Measurements from ENCODE around the gene OTUB1.

OTUB1 gene

DNA sequence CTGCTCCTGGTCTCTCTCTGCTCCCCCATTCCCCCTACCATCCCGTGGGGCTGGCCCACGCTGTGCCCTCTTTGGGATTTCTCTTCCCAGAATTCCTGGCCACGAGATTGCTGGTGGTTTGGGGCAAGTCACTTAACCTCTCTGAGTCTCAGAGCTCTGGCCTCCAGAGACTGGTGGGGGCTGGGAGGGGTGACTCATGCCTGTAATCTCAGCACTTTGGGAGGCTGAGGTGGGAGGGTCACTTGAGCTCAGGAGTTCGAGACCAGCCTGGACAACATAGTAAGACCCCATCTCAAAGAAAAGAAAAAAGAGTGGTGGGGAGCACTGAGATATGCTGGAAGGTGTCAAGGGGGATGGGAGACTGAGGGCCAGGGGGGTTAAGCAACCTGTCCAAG is 18.3 kb downstream of the OTUB1 start:
- TF ChIP-seq, protein P1, sequence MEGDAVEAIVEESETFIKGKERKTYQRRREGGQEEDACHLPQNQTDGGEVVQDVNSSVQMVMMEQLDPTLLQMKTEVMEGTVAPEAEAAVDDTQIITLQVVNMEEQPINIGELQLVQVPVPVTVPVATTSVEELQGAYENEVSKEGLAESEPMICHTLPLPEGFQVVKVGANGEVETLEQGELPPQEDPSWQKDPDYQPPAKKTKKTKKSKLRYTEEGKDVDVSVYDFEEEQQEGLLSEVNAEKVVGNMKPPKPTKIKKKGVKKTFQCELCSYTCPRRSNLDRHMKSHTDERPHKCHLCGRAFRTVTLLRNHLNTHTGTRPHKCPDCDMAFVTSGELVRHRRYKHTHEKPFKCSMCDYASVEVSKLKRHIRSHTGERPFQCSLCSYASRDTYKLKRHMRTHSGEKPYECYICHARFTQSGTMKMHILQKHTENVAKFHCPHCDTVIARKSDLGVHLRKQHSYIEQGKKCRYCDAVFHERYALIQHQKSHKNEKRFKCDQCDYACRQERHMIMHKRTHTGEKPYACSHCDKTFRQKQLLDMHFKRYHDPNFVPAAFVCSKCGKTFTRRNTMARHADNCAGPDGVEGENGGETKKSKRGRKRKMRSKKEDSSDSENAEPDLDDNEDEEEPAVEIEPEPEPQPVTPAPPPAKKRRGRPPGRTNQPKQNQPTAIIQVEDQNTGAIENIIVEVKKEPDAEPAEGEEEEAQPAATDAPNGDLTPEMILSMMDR (conservative IDR thresholded peaks at IDR 0.05): no peak
- TF ChIP-seq ZFX (IDR thresholded peaks at IDR 0.05): no peak

DNA sequence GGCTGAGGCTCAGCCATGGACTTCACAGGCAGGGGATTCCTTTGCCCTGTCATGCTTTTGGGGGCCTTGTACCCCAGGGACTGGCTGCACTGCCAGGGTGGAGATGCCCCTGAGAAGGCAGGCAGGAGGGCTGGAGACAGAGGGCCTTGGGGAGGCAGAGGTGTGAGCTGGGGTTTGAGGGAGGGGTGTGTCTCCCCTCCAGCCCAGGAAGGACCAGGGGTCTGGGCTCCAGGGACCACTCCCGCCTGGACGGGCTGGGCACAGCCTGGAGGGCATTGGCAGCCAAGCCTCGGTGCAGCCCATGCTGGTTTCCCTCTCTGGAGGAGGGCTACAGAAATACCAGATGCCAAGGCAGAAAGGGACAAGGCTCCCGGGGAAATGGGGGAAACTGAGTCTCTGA is 19.5 kb downstream of the OTUB1 start:
- TF ChIP-seq, protein P1 (conservative IDR thresholded peaks at IDR 0.05): no peak
- no peak for TF ChIP-seq ZFX (IDR thresholded peaks at IDR 0.05)
- H3K27ac ChIP-seq: no peak overlapping the region

More for the DNA sequence above, 18.3 kb downstream of the OTUB1 start:
- H3K27ac ChIP-seq: no peak overlapping the region

DNA sequence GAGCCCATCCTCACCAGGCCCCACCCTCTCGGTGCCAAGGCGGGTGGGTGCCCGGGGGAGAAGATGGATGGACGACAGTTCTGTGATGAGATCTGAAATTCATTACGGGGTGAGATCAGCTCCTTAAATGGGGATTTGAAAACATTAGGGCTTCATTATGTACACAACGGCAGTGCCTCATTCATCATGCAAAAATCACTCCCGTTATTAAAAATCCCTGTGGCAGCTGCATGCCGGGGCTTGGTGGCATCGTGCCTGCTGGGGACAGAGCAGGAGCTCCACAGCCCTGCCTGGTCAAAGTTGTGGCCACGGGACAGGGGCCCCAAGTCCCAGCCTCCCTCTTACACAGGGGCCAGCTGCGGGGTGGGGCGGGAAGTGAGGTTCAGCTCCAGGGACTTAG is 20.2 kb downstream of the OTUB1 start:
- H3K27ac ChIP-seq: no peak overlapping the region
- no peak for TF ChIP-seq ZFX (IDR thresholded peaks at IDR 0.05)
- TF ChIP-seq, protein P1 (conservative IDR thresholded peaks at IDR 0.05): no peak

DNA sequence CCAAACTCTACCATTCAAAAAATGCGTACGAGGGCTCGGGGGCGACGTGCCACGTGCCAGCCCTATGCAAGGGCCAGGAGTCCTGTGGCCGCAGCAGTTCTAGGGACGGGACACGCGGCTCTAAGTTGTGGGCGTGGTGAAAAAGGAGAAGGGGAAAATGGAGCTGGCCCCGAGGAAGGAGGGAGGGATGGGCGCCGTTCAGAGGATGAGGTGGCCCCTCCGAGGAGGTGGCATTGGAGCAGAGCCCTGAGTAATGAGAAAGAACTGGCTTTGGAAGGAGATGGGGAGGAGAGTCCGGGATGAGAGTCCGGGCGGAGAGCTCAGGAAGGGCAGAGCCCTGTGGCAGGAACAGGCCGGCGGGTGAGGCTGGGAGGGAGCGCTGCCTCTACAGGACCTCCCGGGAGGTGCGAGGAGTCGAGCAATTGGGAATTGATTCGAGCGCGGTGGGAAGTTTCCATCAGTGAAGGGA is 21.0 kb downstream of the OTUB1 start:
- TF ChIP-seq, protein P1 (conservative IDR thresholded peaks at IDR 0.05): no peak
- TF ChIP-seq ZFX (IDR thresholded peaks at IDR 0.05): no peak
- H3K27ac ChIP-seq: peak overlapping the region; percentile 20; the same call in 1 of the 2 replicates

DNA sequence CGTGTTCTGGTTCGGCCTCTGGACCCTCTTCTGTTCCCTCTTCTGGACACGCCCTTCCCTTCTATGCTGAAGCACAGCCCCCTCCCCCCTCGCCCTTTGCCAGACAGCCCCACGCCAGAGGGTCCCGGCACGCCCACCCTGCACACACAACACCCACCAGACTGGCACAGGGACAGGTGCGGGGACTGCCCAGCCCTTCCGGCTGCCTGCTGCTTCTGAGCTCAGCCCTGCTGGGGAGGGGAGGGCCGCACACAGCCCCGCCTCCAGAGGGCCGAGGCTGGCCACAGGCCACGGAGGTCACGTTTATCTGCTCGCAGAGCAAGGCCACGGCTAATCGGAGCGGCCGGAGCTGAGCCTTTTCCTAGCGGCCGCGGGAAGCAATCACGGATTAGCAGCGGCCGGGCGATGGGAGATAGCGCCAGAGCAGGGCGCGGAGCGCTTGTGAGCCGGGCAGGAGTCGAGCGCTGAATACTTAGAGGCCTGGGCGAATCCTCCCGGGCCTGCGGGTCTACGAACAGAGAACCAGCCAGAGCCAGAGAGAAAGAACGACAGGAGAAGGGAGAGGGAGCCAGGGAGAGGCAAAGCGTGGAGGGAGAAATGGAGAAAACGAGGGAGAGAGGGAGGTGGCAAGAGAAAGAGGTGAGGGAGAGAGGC is 21.5 kb downstream of the OTUB1 start:
- H3K27ac ChIP-seq: peak overlapping the region; percentile 20; the same call in 1 of the 2 replicates
- TF ChIP-seq, protein P1 (conservative IDR thresholded peaks at IDR 0.05): no peak; the same call in 1 of the 2 replicates
- no peak for TF ChIP-seq ZFX (IDR thresholded peaks at IDR 0.05)

DNA sequence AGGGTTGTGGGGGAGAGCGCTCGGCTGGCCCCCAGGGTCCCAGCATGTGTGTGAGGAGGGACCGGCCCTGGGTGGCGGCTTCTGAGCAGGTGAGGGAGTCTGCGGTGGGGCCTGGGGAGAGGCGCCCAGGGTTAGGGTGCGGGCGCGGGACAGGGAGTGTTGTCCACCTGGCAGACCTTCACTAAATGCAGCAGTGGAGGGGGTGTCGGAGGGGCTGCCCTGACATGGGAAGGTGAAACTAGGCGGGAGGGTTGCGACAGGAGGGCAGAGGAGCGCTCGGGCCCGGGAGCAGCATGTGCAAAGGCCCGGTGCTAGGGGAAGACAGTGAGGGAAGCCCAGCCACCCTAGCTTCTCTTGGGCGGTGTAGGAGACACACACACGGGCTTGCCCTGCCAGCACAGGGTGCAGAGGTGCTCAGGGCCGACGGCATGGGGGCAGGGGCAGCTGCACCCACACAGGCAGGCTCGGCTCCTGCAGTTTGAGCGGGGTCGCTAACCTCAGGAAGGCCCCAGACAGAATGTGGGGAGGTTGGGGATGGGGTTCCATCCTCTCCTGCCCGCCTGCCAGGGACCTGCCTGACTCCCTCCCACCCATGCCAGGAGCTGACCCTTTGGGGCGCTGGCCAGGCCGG is 22.2 kb downstream of the OTUB1 start:
- TF ChIP-seq, protein P1 (conservative IDR thresholded peaks at IDR 0.05): no peak
- peak overlapping the region; percentile 20; the same call in 1 of the 2 replicates for H3K27ac ChIP-seq

DNA sequence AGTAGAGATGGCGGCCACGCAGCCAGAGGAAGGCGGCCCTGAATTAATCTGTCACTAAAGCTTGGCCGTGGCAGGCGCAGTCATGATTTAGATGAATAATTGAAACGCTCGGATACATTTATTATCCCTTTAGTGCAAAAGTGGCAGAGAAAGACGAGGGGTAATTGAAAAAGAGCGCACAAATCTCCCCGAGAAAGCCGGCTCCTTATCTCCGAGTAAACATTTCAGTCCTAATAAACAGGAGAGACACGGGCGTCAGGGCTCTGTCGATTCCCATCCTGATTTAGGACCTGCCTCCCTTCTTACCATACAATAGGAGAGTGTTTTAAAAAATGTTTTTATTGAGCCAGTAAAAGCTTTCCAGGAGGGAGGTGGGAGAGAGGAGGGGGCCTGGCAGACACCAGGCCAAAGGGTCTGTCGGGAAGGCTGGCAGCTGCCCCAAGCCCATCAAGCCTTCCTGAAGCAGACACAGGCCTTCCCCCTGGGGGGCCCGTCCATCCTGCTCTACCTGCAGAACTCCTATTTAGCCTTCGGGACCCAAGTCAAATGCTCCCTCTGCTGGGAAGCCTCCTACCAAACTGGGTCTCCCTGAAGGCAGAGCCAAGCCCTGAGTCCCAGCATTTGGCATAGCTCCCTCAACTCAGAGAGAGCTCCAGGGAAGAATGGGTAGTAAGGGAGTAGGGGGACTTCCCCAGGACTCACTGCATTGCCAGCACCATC is 22.8 kb downstream of the OTUB1 start:
- no peak overlapping the region for H3K27ac ChIP-seq
- TF ChIP-seq, protein P1 (conservative IDR thresholded peaks at IDR 0.05): no peak
- TF ChIP-seq ZFX (IDR thresholded peaks at IDR 0.05): no peak

All from C4-2B (cell line).